ENCODE data around the gene PEX16. TPM values are rescaled to one million over a fixed set of nuclear protein-coding genes. Genes with fewer than 3 reads are reported as not detected.

The PEX16 gene
- polyA plus RNA-seq, 1 donor from 2014 or later: 61.1 TPM

DNA sequence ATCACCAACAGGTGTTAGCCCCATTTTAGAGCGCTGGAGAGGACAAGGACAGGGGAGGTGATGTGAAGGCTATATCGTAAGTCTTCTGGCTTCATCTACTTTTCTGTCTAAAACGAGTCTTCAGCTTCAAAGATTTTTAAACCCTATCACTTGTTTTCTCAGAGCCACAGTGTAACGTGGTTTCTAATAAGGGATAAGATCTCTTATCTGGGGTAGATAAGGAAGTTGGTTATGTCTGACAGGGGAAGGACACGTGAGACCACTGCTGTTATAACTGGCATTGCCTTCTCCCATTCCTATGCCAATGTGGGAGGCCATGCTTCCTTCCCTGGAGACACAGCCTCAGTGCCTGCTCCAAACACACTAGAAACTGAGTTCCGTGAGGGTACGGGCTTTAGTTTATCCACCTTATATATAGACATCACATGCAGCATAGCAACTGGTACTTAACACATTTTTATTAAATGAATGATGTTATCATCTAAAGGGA, 44.1 kb upstream of the PEX16 start:
- Histone ChIP-seq H3K36me3 (ENCODE audit: insufficient read depth, low read length) (peaks cover 3% of the 10 kb centered on the region), H4K20me1 (ENCODE audit: insufficient read depth) (no peaks in the 10 kb centered on the region), H3K27ac (ENCODE audit: low read length) (no peak overlapping the region), H3K9me2 (ENCODE audit: insufficient read depth, low read length) (no peaks in the 10 kb centered on the region), H2AFZ (ENCODE audit: low read depth, low read length) (no peak overlapping the region), H3K9me3 (ENCODE audit: low read length) (no peaks in the 10 kb centered on the region), H3K79me2 (replicated peaks; ENCODE audit: insufficient read depth, low read length) (no peaks in the 10 kb centered on the region), H3K4me2 (ENCODE audit: low read length) (no peak overlapping the region), H3K9ac (ENCODE audit: low read length) (no peak overlapping the region), H3F3A (ENCODE audit: insufficient read depth, low read length, poor library complexity, severe bottlenecking) (no peaks in the 10 kb centered on the region), H3K27me3 (ENCODE audit: insufficient read depth, low read depth, low read length) (no peaks in the 10 kb centered on the region), H3K4me3 (ENCODE audit: low read length) (no peak overlapping the region)
- TF ChIP-seq MXI1 (conservative IDR thresholded peaks at IDR 0.05; ENCODE audit: poor library complexity, severe bottlenecking): no peak
- TF ChIP-seq, protein P1, sequence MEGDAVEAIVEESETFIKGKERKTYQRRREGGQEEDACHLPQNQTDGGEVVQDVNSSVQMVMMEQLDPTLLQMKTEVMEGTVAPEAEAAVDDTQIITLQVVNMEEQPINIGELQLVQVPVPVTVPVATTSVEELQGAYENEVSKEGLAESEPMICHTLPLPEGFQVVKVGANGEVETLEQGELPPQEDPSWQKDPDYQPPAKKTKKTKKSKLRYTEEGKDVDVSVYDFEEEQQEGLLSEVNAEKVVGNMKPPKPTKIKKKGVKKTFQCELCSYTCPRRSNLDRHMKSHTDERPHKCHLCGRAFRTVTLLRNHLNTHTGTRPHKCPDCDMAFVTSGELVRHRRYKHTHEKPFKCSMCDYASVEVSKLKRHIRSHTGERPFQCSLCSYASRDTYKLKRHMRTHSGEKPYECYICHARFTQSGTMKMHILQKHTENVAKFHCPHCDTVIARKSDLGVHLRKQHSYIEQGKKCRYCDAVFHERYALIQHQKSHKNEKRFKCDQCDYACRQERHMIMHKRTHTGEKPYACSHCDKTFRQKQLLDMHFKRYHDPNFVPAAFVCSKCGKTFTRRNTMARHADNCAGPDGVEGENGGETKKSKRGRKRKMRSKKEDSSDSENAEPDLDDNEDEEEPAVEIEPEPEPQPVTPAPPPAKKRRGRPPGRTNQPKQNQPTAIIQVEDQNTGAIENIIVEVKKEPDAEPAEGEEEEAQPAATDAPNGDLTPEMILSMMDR (IDR thresholded peaks at IDR 0.05; ENCODE audit: poor library complexity, severe bottlenecking): no peak
- TF ChIP-seq EP300 (conservative IDR thresholded peaks at IDR 0.05; ENCODE audit: poor library complexity, severe bottlenecking): no peak
- TF ChIP-seq, protein P2, sequence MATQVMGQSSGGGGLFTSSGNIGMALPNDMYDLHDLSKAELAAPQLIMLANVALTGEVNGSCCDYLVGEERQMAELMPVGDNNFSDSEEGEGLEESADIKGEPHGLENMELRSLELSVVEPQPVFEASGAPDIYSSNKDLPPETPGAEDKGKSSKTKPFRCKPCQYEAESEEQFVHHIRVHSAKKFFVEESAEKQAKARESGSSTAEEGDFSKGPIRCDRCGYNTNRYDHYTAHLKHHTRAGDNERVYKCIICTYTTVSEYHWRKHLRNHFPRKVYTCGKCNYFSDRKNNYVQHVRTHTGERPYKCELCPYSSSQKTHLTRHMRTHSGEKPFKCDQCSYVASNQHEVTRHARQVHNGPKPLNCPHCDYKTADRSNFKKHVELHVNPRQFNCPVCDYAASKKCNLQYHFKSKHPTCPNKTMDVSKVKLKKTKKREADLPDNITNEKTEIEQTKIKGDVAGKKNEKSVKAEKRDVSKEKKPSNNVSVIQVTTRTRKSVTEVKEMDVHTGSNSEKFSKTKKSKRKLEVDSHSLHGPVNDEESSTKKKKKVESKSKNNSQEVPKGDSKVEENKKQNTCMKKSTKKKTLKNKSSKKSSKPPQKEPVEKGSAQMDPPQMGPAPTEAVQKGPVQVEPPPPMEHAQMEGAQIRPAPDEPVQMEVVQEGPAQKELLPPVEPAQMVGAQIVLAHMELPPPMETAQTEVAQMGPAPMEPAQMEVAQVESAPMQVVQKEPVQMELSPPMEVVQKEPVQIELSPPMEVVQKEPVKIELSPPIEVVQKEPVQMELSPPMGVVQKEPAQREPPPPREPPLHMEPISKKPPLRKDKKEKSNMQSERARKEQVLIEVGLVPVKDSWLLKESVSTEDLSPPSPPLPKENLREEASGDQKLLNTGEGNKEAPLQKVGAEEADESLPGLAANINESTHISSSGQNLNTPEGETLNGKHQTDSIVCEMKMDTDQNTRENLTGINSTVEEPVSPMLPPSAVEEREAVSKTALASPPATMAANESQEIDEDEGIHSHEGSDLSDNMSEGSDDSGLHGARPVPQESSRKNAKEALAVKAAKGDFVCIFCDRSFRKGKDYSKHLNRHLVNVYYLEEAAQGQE (IDR thresholded peaks at IDR 0.05; ENCODE audit: borderline replicate concordance): no peak
- no peak for TF ChIP-seq RAD21 (conservative IDR thresholded peaks at IDR 0.05)
- TF ChIP-seq SMC3 (conservative IDR thresholded peaks at IDR 0.05; ENCODE audit: poor library complexity): no peak
- no peak for TF ChIP-seq POLR2AphosphoS5 (IDR thresholded peaks at IDR 0.05)
- TF ChIP-seq TAF1 (IDR thresholded peaks at IDR 0.05; ENCODE audit: low read depth): no peak
- no peak for TF ChIP-seq EZH2 (IDR thresholded peaks at IDR 0.05; ENCODE audit: borderline replicate concordance, insufficient read depth, low read length, poor library complexity, severe bottlenecking)

DNA sequence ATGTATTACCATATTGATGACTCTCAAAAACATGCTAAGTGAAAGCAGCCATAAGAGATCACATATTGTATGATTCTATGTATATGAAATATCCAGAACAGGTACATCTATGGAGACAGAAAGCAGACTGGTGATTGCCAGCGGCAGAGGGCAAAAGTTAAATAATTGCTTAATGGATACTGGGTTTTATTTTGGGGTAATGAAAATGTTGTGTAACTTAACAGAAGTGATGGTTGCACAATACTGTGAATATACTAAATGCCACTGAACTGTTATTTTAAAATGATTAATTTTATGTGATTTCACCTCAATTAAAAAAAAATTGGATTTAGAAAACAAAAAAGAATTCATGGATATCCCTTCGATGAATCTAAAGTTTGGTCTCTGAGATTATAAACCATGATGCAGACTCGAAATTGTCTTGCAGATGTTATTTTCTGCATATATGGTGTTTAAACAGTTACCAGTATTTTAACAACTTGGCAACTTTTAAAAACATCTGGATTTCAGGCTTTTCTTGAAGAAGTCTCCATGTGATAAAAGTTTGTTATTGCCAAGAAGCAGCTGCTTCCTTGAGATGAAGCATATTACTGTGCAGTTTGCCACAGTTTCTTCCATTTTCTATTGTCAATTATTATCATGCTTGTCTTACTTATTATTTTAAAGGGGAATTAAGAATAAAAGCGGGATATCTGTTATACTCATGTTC, 42.9 kb upstream of the PEX16 start:
- Histone ChIP-seq H3K36me3 (ENCODE audit: insufficient read depth, low read length) (no peaks in the 10 kb centered on the region), H4K20me1 (ENCODE audit: insufficient read depth) (no peaks in the 10 kb centered on the region), H3K4me3 (ENCODE audit: low read length) (no peak overlapping the region), H3K4me2 (ENCODE audit: low read length) (no peak overlapping the region), H2AFZ (ENCODE audit: low read depth, low read length) (no peak overlapping the region), H3K9ac (ENCODE audit: low read length) (no peak overlapping the region), H3K9me2 (ENCODE audit: insufficient read depth, low read length) (no peaks in the 10 kb centered on the region), H3K27me3 (ENCODE audit: insufficient read depth, low read depth, low read length) (no peaks in the 10 kb centered on the region), H3K79me2 (replicated peaks; ENCODE audit: insufficient read depth, low read length) (no peaks in the 10 kb centered on the region), H3K27ac (ENCODE audit: low read length) (no peak overlapping the region), H3F3A (ENCODE audit: insufficient read depth, low read length, poor library complexity, severe bottlenecking) (no peaks in the 10 kb centered on the region), H3K9me3 (ENCODE audit: low read length) (no peaks in the 10 kb centered on the region)
- no peak for TF ChIP-seq EP300 (conservative IDR thresholded peaks at IDR 0.05; ENCODE audit: poor library complexity, severe bottlenecking)
- TF ChIP-seq TAF1 (IDR thresholded peaks at IDR 0.05; ENCODE audit: low read depth): no peak
- no peak for TF ChIP-seq SMC3 (conservative IDR thresholded peaks at IDR 0.05; ENCODE audit: poor library complexity)
- TF ChIP-seq, protein P2 (IDR thresholded peaks at IDR 0.05; ENCODE audit: borderline replicate concordance): no peak
- TF ChIP-seq, protein P1 (IDR thresholded peaks at IDR 0.05; ENCODE audit: poor library complexity, severe bottlenecking): no peak
- TF ChIP-seq POLR2AphosphoS5 (IDR thresholded peaks at IDR 0.05): no peak
- no peak for TF ChIP-seq RAD21 (conservative IDR thresholded peaks at IDR 0.05)
